MCF 10A (cell line): ENCODE data around the gene IKBIP. TPM values are rescaled to one million over a fixed set of nuclear protein-coding genes. Genes with fewer than 3 reads are reported as not detected.

Experiments used
- BruUV-seq: library from RNA; stranded (reverse); fragments of 400-500 nt; replicated peaks from 2 replicates; lab custom pipeline; 2021; lab: Mats Ljungman, UMichigan
- CTCF ChIA-PET: fragments of 300-600 bp; sonication (Branson Sonifier 250); formaldehyde crosslinking; extraction: SDS; loops from one replicate; lab custom pipeline; 2021; ENCODE audit warnings: antibody characterized with exemption, inconsistent platforms; lab: Yijun Ruan, JAX
- POLR2A ChIA-PET: fragments of 300-600, 350-650 bp; sonication (Branson Sonifier 250); formaldehyde crosslinking; extraction: SDS; loops from one replicate; lab custom pipeline; 2020; ENCODE audit warnings: antibody characterized with exemption, inconsistent platforms; lab: Yijun Ruan, JAX
- DNase-seq: peaks from one replicate; pipeline ENCODE4 v3.0.0-alpha.2; 2018; ENCODE audit not compliant: unreplicated experiment
- H3K27ac Mint-ChIP-seq: one replicate; pipeline ENCODE4 v1.8.0; 2022; ENCODE audit warnings: mild to moderate bottlenecking, low read depth, mixed read lengths; ENCODE audit not compliant: unreplicated experiment
- H3K27me3 Mint-ChIP-seq: one replicate; pipeline ENCODE4 v1.8.0; 2022; ENCODE audit warnings: mixed read lengths; ENCODE audit not compliant: insufficient read depth, unreplicated experiment
- H3K36me3 Mint-ChIP-seq: one replicate; pipeline ENCODE4 v1.8.0; 2022; ENCODE audit warnings: mild to moderate bottlenecking, moderate library complexity, mixed read lengths; ENCODE audit not compliant: insufficient read depth, unreplicated experiment
- H3K4me1 Mint-ChIP-seq: one replicate; pipeline ENCODE4 v1.8.0; 2022; ENCODE audit warnings: mixed read lengths; ENCODE audit not compliant: insufficient read depth, unreplicated experiment
- H3K4me3 Mint-ChIP-seq: one replicate; pipeline ENCODE4 v1.8.0; 2022; ENCODE audit warnings: mild to moderate bottlenecking, moderate library complexity, mixed read lengths; ENCODE audit not compliant: unreplicated experiment
- H3K9me3 Mint-ChIP-seq: one replicate; pipeline ENCODE4 v1.8.0; 2022; ENCODE audit warnings: mixed read lengths; ENCODE audit not compliant: unreplicated experiment
- CTCF ChIP-seq: fragments of 200-600 bp; IDR thresholded peaks from one replicate; pipeline ENCODE4 v1.8.0; 2022; ENCODE audit warnings: antibody characterized with exemption, mild to moderate bottlenecking; ENCODE audit not compliant: unreplicated experiment
- intact Hi-C: fragments of 100-400 bp; cut with micrococcal nuclease; formaldehyde crosslinking; loops from 2 replicates; pipeline ENCODE4 v1.14.1; 2022
- total RNA-seq: library from RNA; stranded (reverse); gene quantifications from 2 replicates; pipeline ENCODE4 v1.2.3, GENCODE V29; 2022

Gene IKBIP
- total RNA-seq, 1 experiment from 2014 or later, result 43.0 TPM

- Mint-ChIP-seq H3K9me3 (no peaks in the 10 kb centered on the region), H3K27me3 (no peaks in the 10 kb centered on the region), H3K27ac (no peak overlapping the region), H3K36me3 (peaks cover 9% of the 10 kb centered on the region), H3K4me3 (no peak overlapping the region), H3K4me1 (no peaks in the 10 kb centered on the region)
- no peak for TF ChIP-seq CTCF
- intact Hi-C loops, result no loop called here
- DNase-seq, result no peak
- ChIA-PET POLR2A (no interaction called here), CTCF (interaction anchor here (0.6 to 1.0 kb wide), 2 partner anchors 28 to 324 kb away, joined by 3 to 4 read pairs; no protein-coding TSS in a partner anchor)
- BruUV-seq, result no TSS peak
Observed at GRCh38 chr12:98674841-98675240, 30.3 kb upstream of the IKBIP start.

DNA sequence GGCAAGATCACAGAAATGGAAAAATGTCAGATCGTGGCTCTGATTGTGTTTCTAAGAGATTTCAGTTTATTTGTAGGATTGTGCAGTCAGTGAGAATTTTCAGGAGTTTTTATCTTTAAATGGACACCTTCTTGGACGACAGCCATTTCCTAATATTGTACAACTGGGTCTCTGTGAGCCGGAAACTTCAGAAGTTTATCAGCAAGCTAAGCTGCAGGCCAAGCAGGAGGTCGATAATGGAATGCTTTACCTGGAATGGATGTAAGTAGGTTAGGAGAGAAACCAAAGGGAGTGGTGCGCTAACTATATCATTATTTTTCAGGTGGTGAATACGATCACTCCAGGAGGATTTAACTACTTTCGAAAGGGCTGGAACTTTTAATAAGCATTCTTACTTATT, 26.9 kb upstream of the IKBIP start:
- no peak for TF ChIP-seq CTCF
- H3K36me3 Mint-ChIP-seq, result peaks cover 21% of the 10 kb centered on the region
- H3K9me3 Mint-ChIP-seq, result no peaks in the 10 kb centered on the region
- H3K27ac Mint-ChIP-seq, result no peak overlapping the region
- no peak overlapping the region for H3K4me3 Mint-ChIP-seq
- BruUV-seq, result no TSS peak
- no peak for DNase-seq
- ChIA-PET POLR2A (interaction anchor here (0.7 kb wide), 1 partner anchor 75 kb away, joined by 3 read pairs; no protein-coding TSS in a partner anchor), CTCF (interaction anchor here (0.7 to 1.0 kb wide), 5 partner anchors 17 to 421 kb away, joined by 3 to 5 read pairs (median 3); no protein-coding TSS in a partner anchor)
- intact Hi-C loops, result no loop called here
- no peaks in the 10 kb centered on the region for H3K4me1 Mint-ChIP-seq
- H3K27me3 Mint-ChIP-seq, result no peaks in the 10 kb centered on the region

- Mint-ChIP-seq H3K4me3 (no peak overlapping the region), H3K4me1 (no peaks in the 10 kb centered on the region), H3K36me3 (peaks cover 38% of the 10 kb centered on the region), H3K27me3 (no peaks in the 10 kb centered on the region), H3K9me3 (no peaks in the 10 kb centered on the region), H3K27ac (no peak overlapping the region)
- ChIA-PET CTCF (interaction anchor here (0.5 kb wide), 1 partner anchor 29 kb away, joined by 4 read pairs; no protein-coding TSS in a partner anchor), POLR2A (no interaction called here)
- no peak for TF ChIP-seq CTCF
- BruUV-seq, result no TSS peak
- intact Hi-C loops, result no loop called here
- no peak for DNase-seq
Observed at GRCh38 chr12:98669751-98670150, 25.2 kb upstream of the IKBIP start.

DNA sequence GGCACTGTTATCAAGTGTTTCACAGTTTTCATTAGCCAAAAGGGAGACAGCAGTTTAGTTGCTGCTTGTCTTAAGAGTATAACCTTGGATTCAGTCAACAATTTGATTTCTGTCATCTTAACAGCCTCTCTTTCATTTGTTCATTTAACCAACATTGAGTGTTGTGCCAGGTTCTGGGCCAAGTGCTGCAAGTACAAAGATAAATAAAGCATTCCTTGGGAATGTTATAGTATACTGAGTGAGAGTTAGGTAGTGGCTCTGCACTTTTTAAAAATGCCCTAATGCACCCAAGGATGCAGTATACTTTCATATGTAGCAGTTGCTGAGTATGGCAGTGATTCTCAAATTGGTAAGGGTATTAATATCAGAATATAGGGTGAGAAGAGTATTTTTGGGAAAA, 15.9 kb upstream of the IKBIP start:
- H3K4me3 Mint-ChIP-seq, result no peak overlapping the region
- no TSS peak for BruUV-seq
- intact Hi-C loops, result no loop called here
- H3K36me3 Mint-ChIP-seq, result peaks cover 41% of the 10 kb centered on the region
- H3K9me3 Mint-ChIP-seq, result no peaks in the 10 kb centered on the region
- no peak for DNase-seq
- no peak overlapping the region for H3K27ac Mint-ChIP-seq
- no peak for TF ChIP-seq CTCF
- ChIA-PET POLR2A (no interaction called here), CTCF (no interaction called here)
- peaks cover 8% of the 10 kb centered on the region for H3K4me1 Mint-ChIP-seq
- no peaks in the 10 kb centered on the region for H3K27me3 Mint-ChIP-seq
